Measurements from ENCODE around the gene CASZ1.

CASZ1 gene

GRCh38 chr1:10771789-10772188 lies 24.7 kb downstream of the CASZ1 start:
- H3K27me3 ChIP-seq (ENCODE audit: insufficient read depth, low read length) = peaks cover 7% of the 10 kb centered on the region
- peaks cover 3% of the 10 kb centered on the region for H3K4me1 ChIP-seq (ENCODE audit: insufficient read depth, low read length)
- no peak overlapping the region for H3K4me3 ChIP-seq (ENCODE audit: low read length)
- peaks cover 2% of the 10 kb centered on the region for H3K9me3 ChIP-seq (ENCODE audit: low read length)
- H2AFZ ChIP-seq (ENCODE audit: low read depth, low read length) = no peak overlapping the region
- no peaks in the 10 kb centered on the region for H3K36me3 ChIP-seq (ENCODE audit: insufficient read depth, low read length)

GRCh38 chr1:10768552-10768951 lies 27.9 kb downstream of the CASZ1 start:
- Histone ChIP-seq H2AFZ (ENCODE audit: low read depth, low read length) (no peak overlapping the region), H3K9me3 (ENCODE audit: low read length) (no peaks in the 10 kb centered on the region), H3K4me3 (ENCODE audit: low read length) (no peak overlapping the region), H3K4me1 (ENCODE audit: insufficient read depth, low read length) (peaks cover 3% of the 10 kb centered on the region), H3K36me3 (ENCODE audit: insufficient read depth, low read length) (no peaks in the 10 kb centered on the region), H3K27me3 (ENCODE audit: insufficient read depth, low read length) (peaks cover 5% of the 10 kb centered on the region)

DNA sequence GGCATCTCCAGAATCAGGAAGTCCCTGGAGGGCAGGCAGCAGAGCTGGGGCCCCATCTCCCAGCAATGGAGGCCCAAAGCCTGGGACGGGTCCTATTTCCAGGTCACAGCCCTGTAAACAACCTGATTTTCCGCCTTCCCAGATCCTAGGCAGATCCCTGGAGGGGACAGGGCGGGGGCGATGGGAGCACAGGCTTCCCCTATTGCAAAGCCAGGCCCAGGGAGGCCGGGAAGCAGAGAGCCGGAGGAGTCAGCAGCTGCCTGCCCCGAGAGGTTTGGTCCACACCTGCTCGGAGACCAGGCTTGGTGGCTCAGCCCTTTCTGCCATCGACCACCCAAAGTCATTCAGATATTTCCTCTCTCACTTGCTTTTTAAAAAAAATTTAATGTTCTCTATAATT lies 29.2 kb downstream of the CASZ1 start:
- Histone ChIP-seq H3K4me1 (ENCODE audit: insufficient read depth, low read length) (peaks cover 3% of the 10 kb centered on the region), H2AFZ (ENCODE audit: low read depth, low read length) (no peak overlapping the region), H3K9me3 (ENCODE audit: low read length) (no peaks in the 10 kb centered on the region), H3K4me3 (ENCODE audit: low read length) (no peak overlapping the region), H3K36me3 (ENCODE audit: insufficient read depth, low read length) (no peaks in the 10 kb centered on the region), H3K27me3 (ENCODE audit: insufficient read depth, low read length) (peaks cover 5% of the 10 kb centered on the region)

DNA sequence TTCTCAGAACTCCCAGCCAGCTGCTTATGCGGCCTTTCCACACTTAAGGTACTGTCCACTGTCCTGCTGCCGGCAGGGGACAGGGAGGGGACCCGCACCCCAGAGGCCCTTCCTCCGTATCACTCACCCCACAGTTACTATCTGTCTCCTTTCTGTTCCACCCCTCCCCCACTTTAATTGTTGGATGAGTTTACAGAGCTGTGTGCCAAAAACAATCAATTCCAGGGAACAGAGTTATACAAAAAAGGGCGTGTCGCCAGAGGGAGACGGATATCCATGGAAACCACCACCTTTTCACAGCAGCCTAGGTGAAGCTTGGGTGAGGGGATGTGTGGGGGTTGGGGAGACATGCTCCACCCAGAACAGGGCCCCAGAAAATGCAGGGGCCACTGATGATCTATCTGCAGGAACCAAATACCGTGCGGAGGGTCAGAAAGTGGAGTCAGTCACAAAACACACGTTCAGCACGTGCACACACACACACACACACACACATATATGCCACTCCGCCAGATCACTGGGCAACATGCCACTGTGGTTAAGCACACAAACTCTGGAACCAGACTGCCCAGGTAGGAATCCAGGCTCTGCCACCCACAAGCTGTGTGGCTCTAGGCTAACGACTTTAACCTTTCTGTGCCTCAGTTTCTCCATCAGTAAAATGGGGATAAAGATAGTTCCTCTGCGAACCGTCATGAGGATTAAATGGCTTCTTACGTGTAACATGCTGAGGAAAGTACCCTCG lies 30.5 kb downstream of the CASZ1 start:
- Histone ChIP-seq H3K9me3 (ENCODE audit: low read length) (no peaks in the 10 kb centered on the region), H2AFZ (ENCODE audit: low read depth, low read length) (no peak overlapping the region), H3K36me3 (ENCODE audit: insufficient read depth, low read length) (no peaks in the 10 kb centered on the region), H3K4me3 (ENCODE audit: low read length) (no peak overlapping the region), H3K4me1 (ENCODE audit: insufficient read depth, low read length) (peaks cover 12% of the 10 kb centered on the region), H3K27me3 (ENCODE audit: insufficient read depth, low read length) (peaks cover 5% of the 10 kb centered on the region)

GRCh38 chr1:10765304-10765703 lies 31.1 kb downstream of the CASZ1 start:
- Histone ChIP-seq H3K36me3 (ENCODE audit: insufficient read depth, low read length) (no peaks in the 10 kb centered on the region), H3K9me3 (ENCODE audit: low read length) (no peaks in the 10 kb centered on the region), H2AFZ (ENCODE audit: low read depth, low read length) (no peak overlapping the region), H3K4me3 (ENCODE audit: low read length) (no peak overlapping the region), H3K27me3 (ENCODE audit: insufficient read depth, low read length) (no peaks in the 10 kb centered on the region), H3K4me1 (ENCODE audit: insufficient read depth, low read length) (peaks cover 11% of the 10 kb centered on the region)

GRCh38 chr1:10764296-10764798 lies 32.1 kb downstream of the CASZ1 start:
- Histone ChIP-seq H2AFZ (ENCODE audit: low read depth, low read length) (no peak overlapping the region), H3K4me1 (ENCODE audit: insufficient read depth, low read length) (peaks cover 11% of the 10 kb centered on the region), H3K9me3 (ENCODE audit: low read length) (no peaks in the 10 kb centered on the region), H3K27me3 (ENCODE audit: insufficient read depth, low read length) (no peaks in the 10 kb centered on the region), H3K36me3 (ENCODE audit: insufficient read depth, low read length) (no peaks in the 10 kb centered on the region), H3K4me3 (ENCODE audit: low read length) (no peak overlapping the region)

GRCh38 chr1:10762875-10763274 lies 33.6 kb downstream of the CASZ1 start:
- Histone ChIP-seq H2AFZ (ENCODE audit: low read depth, low read length) (no peak overlapping the region), H3K36me3 (ENCODE audit: insufficient read depth, low read length) (no peaks in the 10 kb centered on the region), H3K4me1 (ENCODE audit: insufficient read depth, low read length) (peaks cover 11% of the 10 kb centered on the region), H3K4me3 (ENCODE audit: low read length) (no peak overlapping the region), H3K9me3 (ENCODE audit: low read length) (no peaks in the 10 kb centered on the region), H3K27me3 (ENCODE audit: insufficient read depth, low read length) (no peaks in the 10 kb centered on the region)

GRCh38 chr1:10762153-10762523 lies 34.3 kb downstream of the CASZ1 start:
- Histone ChIP-seq H3K36me3 (ENCODE audit: insufficient read depth, low read length) (no peaks in the 10 kb centered on the region), H3K27me3 (ENCODE audit: insufficient read depth, low read length) (no peaks in the 10 kb centered on the region), H3K9me3 (ENCODE audit: low read length) (no peaks in the 10 kb centered on the region), H3K4me3 (ENCODE audit: low read length) (no peak overlapping the region), H3K4me1 (ENCODE audit: insufficient read depth, low read length) (peaks cover 11% of the 10 kb centered on the region), H2AFZ (ENCODE audit: low read depth, low read length) (no peak overlapping the region)

DNA sequence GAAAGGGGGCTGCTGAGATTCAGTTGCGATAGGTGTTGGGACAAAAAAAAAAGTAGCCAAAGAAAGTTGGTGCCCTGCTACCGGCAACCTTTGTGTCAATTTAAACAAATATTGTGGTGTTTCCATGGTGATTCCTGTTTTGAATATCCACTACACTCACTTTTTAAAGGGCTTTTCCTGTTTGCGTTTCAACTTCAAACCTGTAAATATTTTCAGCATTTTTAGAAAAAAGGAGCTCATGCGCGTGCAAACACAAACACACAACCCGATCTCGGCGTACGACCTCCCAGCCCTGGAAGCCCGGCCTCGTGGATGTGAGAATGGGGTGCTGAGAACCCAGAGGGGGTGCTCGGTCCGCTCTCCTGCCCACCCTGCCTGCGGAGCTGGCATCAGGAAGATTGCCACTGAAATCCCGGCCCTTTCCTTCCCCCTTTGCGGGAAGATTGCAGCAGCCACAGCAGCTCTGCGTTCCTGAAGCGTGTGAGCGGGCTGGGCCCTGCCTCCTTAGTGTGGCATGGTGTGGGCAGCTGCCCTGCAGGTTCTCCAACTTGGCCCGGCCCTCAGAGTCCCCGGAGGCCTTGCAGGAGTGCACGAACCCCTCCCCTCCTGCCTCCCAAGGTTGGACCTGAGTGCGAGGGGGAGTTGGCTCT lies 34.8 kb downstream of the CASZ1 start:
- Histone ChIP-seq H2AFZ (ENCODE audit: low read depth, low read length) (no peak overlapping the region), H3K27me3 (ENCODE audit: insufficient read depth, low read length) (no peaks in the 10 kb centered on the region), H3K36me3 (ENCODE audit: insufficient read depth, low read length) (no peaks in the 10 kb centered on the region), H3K4me1 (ENCODE audit: insufficient read depth, low read length) (peaks cover 11% of the 10 kb centered on the region), H3K4me3 (ENCODE audit: low read length) (no peak overlapping the region), H3K9me3 (ENCODE audit: low read length) (no peaks in the 10 kb centered on the region)

DNA sequence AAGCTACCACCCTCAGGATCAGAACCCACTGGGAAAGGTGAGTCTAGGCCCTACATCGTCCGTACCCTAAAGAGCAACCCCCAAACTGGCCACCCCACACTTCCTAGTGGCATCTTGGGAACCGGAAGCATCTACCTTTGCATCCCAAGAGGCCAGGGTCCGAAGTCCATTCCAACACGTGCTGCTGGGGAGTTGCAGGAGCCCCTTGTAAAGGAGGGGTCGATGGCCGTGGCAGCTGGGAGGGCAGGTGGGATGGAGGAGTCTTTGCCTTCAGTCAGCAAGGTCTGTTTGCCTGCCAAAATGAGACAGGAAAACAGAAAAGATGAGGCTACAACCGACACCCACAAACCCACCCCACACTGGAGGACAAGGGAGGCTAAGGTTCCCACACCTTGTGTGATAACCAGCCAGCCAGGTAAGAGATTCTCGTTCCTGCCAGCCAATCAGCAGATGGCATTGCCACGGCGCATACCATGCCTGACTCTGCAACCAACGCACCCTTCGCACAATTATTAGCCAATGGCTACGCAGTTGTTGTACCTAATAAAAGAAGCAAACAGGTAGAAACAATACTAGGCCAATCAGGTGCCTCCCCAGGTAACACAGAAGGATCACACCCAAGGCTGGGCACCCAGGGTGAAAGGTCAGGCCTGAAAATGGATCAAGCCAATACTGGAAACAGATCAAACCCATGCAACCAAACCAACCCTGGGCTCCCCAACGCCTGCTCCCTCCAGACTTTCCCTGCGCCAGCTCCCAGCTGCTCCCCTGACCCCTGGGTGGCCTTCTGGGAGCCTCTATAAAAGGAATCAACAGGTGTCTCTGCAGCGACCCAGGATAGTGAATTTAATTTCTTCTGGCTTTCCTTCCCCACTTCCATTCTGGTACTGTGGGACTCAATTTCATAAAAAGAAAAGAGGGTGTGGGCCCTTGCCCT lies 35.6 kb downstream of the CASZ1 start:
- Histone ChIP-seq H3K4me1 (ENCODE audit: insufficient read depth, low read length) (peaks cover 11% of the 10 kb centered on the region), H3K27me3 (ENCODE audit: insufficient read depth, low read length) (no peaks in the 10 kb centered on the region)

GRCh38 chr1:10759413-10760200 lies 36.8 kb downstream of the CASZ1 start:
- Histone ChIP-seq H3K4me3 (ENCODE audit: low read length) (no peak overlapping the region), H3K9me3 (ENCODE audit: low read length) (peaks cover 2% of the 10 kb centered on the region), H3K27me3 (ENCODE audit: insufficient read depth, low read length) (no peaks in the 10 kb centered on the region), H3K4me1 (ENCODE audit: insufficient read depth, low read length) (peaks cover 11% of the 10 kb centered on the region), H2AFZ (ENCODE audit: low read depth, low read length) (no peak overlapping the region), H3K36me3 (ENCODE audit: insufficient read depth, low read length) (no peaks in the 10 kb centered on the region)

More for the DNA sequence above, 35.6 kb downstream of the CASZ1 start:
- no peak overlapping the region for H3K4me3 ChIP-seq (ENCODE audit: low read length)
- H3K36me3 ChIP-seq (ENCODE audit: insufficient read depth, low read length) = no peaks in the 10 kb centered on the region
- H3K9me3 ChIP-seq (ENCODE audit: low read length) = no peaks in the 10 kb centered on the region
- H2AFZ ChIP-seq (ENCODE audit: low read depth, low read length) = no peak overlapping the region

GRCh38 chr1:10756842-10757241 lies 39.6 kb downstream of the CASZ1 start:
- H3K27me3 ChIP-seq (ENCODE audit: insufficient read depth, low read length) = no peaks in the 10 kb centered on the region
- H2AFZ ChIP-seq (ENCODE audit: low read depth, low read length) = no peak overlapping the region
- H3K36me3 ChIP-seq (ENCODE audit: insufficient read depth, low read length) = no peaks in the 10 kb centered on the region
- no peak overlapping the region for H3K4me3 ChIP-seq (ENCODE audit: low read length)
- H3K4me1 ChIP-seq (ENCODE audit: insufficient read depth, low read length) = peaks cover 10% of the 10 kb centered on the region
- peaks cover 9% of the 10 kb centered on the region for H3K9me3 ChIP-seq (ENCODE audit: low read length)
